BJ (cell line): ENCODE measurements around the gene MDM2. TPM values are rescaled to one million over a fixed set of nuclear protein-coding genes. Genes with fewer than 3 reads are reported as not detected.
"Not testable (repeated sequence)": the region's sequence is repeated elsewhere in the genome, so short reads cannot be mapped to it uniquely, and the experiment has no call there.

Experiments used
- CTCF ChIA-PET: fragments of 350-600 bp; formaldehyde crosslinking; extraction: SDS; loops from one replicate; lab custom pipeline; 2021; ENCODE audit warnings: antibody characterized with exemption, inconsistent platforms; lab: Yijun Ruan, JAX
- POLR2A ChIA-PET: fragments of 300-600 bp; sonication (Branson Sonifier 250); formaldehyde crosslinking; extraction: SDS; loops from one replicate; lab custom pipeline; 2021; ENCODE audit warnings: antibody characterized with exemption; lab: Charles Lee
- DNase-seq: peaks from one replicate; pipeline ENCODE4 v3.0.0-alpha.2; 2011; ENCODE audit warnings: low read depth
- H3K27me3 ChIP-seq: 2 replicates; pipeline ENCODE4 v1.6.0; 2011; ENCODE audit warnings: low read length; ENCODE audit not compliant: control insufficient read depth, insufficient read depth
- H3K36me3 ChIP-seq: 2 replicates; pipeline ENCODE4 v1.5.1; 2011; ENCODE audit warnings: low read length; ENCODE audit not compliant: control insufficient read depth, insufficient read depth
- H3K4me3 ChIP-seq: 2 replicates; pipeline ENCODE4 v1.5.1; 2011; ENCODE audit warnings: low read depth, mild to moderate bottlenecking, control low read depth, low read length
- polyA plus RNA-seq: library from polyadenylated mRNA; depleted of rRNA; stranded (reverse); fragments of >200 nt; gene quantifications from 2 replicates; pipeline ENCODE4 v1.2.3, GENCODE V29; 2011
- TF ChIP-seq, protein P1 (sequence below): IDR thresholded peaks from 2 replicates; pipeline ENCODE4 v1.5.1; 2011; ENCODE audit warnings: low read depth, mild to moderate bottlenecking, control low read depth, inconsistent platforms, low read length, moderate library complexity; ENCODE audit not compliant: insufficient read depth

The MDM2 gene
- polyA plus RNA-seq, 1 experiment: 15.1 TPM

DNA sequence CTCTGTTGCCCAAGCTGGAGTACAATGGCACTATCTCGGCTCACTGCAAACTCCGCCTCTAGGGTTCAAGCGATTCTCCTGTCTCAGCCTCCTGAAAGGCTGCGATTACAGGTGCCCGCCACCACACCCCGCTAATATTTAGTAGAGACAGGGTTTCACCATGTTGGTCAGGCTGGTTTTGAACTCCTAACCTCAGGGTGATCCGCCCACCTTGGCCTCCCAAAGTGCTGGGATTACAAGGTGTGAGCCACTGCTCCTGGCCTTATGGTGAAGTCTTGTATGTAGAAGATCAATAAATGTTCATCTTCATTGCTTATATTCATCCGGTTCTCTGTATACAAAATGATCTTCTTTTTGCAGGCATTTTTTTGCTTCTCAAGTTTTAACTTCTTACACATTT is 47.8 kb downstream of the MDM2 start:
- Histone ChIP-seq H3K4me3 (no peak overlapping the region), H3K27me3 (no peaks in the 10 kb centered on the region), H3K36me3 (no peaks in the 10 kb centered on the region)
- ChIA-PET POLR2A (no interaction called here), CTCF (no interaction called here)
- no peak for DNase-seq
- TF ChIP-seq, protein P1, sequence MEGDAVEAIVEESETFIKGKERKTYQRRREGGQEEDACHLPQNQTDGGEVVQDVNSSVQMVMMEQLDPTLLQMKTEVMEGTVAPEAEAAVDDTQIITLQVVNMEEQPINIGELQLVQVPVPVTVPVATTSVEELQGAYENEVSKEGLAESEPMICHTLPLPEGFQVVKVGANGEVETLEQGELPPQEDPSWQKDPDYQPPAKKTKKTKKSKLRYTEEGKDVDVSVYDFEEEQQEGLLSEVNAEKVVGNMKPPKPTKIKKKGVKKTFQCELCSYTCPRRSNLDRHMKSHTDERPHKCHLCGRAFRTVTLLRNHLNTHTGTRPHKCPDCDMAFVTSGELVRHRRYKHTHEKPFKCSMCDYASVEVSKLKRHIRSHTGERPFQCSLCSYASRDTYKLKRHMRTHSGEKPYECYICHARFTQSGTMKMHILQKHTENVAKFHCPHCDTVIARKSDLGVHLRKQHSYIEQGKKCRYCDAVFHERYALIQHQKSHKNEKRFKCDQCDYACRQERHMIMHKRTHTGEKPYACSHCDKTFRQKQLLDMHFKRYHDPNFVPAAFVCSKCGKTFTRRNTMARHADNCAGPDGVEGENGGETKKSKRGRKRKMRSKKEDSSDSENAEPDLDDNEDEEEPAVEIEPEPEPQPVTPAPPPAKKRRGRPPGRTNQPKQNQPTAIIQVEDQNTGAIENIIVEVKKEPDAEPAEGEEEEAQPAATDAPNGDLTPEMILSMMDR: no peak

DNA sequence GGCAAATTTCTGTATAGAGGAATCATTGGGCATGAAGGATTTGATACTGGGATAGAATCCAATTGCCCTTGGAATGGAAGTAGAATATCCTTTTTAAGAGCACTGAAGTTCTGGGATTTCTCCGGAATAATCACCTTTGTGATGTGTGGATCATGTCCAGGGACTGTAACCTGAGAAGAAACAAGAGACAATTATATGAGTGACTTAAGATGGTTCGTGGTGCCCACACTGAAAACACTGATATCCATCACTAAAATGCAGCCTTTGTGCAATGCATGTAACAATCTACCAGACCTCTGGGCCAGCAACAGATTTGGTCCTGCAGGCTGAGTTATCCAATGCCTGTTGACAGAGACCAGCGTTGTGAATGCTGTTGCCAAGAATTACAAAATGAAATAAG is 48.5 kb downstream of the MDM2 start:
- TF ChIP-seq, protein P1: no peak
- Histone ChIP-seq H3K4me3 (no peak overlapping the region), H3K27me3 (no peaks in the 10 kb centered on the region), H3K36me3 (no peaks in the 10 kb centered on the region)
- CTCF ChIA-PET: interaction anchor here (1.5 kb wide), 1 partner anchor 11 kb away, joined by 4 read pairs; no protein-coding TSS in a partner anchor
- no peak for DNase-seq
- POLR2A ChIA-PET: no interaction called here

DNA sequence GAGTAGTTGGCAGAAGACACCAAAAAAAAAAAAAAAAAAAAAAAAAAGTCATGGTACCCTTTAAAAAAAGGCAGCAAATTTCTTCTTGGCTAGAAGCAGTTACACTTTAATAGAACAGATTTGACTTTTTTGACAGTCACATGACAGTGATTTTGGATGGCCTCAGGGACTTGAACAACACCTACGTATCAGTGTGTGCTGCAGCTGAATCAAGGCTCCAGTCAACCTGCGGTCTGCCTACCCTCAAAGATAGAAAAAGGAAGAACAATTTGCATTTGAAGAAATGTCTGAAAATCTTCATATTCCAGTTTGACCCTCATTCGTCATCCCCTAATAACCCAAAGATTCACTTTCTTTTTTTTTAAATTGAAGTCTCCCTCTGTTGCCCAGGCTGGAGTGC is 53.9 kb downstream of the MDM2 start:
- Histone ChIP-seq H3K36me3 (no peaks in the 10 kb centered on the region), H3K27me3 (no peaks in the 10 kb centered on the region), H3K4me3 (no peak overlapping the region)
- POLR2A ChIA-PET: no interaction called here
- TF ChIP-seq, protein P1: no peak
- CTCF ChIA-PET: no interaction called here
- DNase-seq: no peak

DNA sequence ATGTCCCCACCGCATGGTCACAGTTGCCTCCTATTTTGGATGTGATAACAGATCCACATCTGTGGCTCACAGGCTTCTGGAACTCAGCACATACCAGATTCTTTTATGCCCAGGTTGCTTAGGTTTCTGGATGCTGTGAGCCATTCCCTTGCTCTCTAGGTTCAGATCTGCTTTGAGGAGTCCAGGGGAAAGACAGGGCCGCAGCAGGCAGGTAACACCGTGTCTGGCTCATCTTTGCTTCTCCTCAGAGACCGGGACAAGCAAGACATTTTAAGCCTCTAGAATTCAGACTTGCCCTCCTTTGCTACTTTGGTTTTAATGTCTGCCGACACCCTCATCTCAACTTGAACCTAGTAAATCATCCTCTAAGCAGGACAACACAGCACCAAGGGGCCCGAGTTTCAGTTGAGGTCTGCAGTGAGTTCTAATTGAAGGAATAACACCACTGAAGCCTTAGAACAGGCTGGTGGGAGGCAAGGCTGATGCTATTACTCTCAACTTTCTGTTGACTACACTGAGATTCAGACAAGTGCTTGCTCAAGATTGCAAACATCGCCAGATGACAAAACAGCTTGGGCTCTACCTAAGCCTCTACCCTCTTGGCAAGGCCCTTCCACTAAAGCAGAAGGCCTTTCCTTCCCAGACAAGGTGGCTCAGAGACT is 55.3 kb downstream of the MDM2 start:
- Histone ChIP-seq H3K36me3 (no peaks in the 10 kb centered on the region), H3K4me3 (no peak overlapping the region), H3K27me3 (no peaks in the 10 kb centered on the region)
- CTCF ChIA-PET: interaction anchor here (0.6 to 1.5 kb wide), 6 partner anchors 9 to 211 kb away, joined by 3 to 6 read pairs (median 4); no protein-coding TSS in a partner anchor
- POLR2A ChIA-PET: no interaction called here
- no peak for DNase-seq
- TF ChIP-seq, protein P1: no peak

DNA sequence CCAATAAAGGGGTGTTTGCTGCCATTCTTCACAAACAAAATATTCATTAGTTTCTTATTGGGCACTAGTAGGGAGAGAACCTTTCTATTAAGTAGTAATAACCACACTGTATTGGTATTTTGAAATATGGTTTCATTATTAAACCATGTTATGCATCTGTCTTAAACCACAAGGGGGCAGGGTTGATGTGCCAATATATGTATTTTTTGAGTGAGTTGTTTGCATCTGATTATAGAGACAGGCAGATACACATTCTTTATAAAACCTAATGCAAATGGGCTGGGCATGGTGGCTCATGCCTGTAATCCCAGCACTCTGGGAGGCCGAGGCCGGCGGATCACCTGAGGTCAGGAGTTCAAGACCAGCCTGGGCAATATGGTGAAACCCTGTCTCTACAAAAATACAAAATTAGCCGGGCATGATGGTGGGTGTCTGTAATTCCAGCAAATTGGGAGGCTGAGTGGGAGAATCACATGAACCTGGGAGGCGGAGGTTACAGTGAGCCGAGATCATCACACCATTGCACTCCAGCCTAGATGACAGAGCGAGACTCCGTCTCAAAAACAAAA is 56.0 kb downstream of the MDM2 start:
- POLR2A ChIA-PET, H3K4me3 ChIP-seq, DNase-seq, H3K36me3 ChIP-seq, H3K27me3 ChIP-seq: not testable (repeated sequence)
- TF ChIP-seq, protein P1: peak; percentile 53
- CTCF ChIA-PET: interaction anchor here (0.8 to 1.5 kb wide), 5 partner anchors 8 to 211 kb away, joined by 3 to 6 read pairs (median 4); no protein-coding TSS in a partner anchor
